GM19035 (cell line): ENCODE results near the gene TIPIN.
"Not testable (repeated sequence)": the region's sequence is repeated elsewhere in the genome, so short reads cannot be mapped to it uniquely, and the experiment has no call there.

Experiments used
- ATAC-seq: cut with Tn5 transposase; IDR thresholded peaks from one replicate; pipeline ENCODE4 v1.9.1; 2021; ENCODE audit not compliant: unreplicated experiment

TIPIN gene

GRCh38 chr15:66356359-66357236 is at the start of gene TIPIN:
Gene TIPIN (minus strand): TSS chr15:66356685. CDS start chr15:66352947, 3,738 bp downstream.
- peak; percentile 90 for ATAC-seq

- ATAC-seq = no peak
Measured at GRCh38 chr15:66405615-66406014, 49.1 kb upstream of the TIPIN start.

GRCh38 chr15:66405007-66405406 is 48.5 kb upstream of the TIPIN start:
- no peak for ATAC-seq

- ATAC-seq = no peak
Measured at GRCh38 chr15:66404532-66404931, 48.0 kb upstream of the TIPIN start.

- ATAC-seq = no peak
Measured at GRCh38 chr15:66404122-66404521, 47.6 kb upstream of the TIPIN start.

GRCh38 chr15:66403323-66403722 is 46.8 kb upstream of the TIPIN start:
- ATAC-seq = no peak

GRCh38 chr15:66402761-66403284 is 46.3 kb upstream of the TIPIN start:
- no peak for ATAC-seq

GRCh38 chr15:66401130-66402021 is 44.9 kb upstream of the TIPIN start:
- no peak for ATAC-seq

- no peak for ATAC-seq
Measured at GRCh38 chr15:66400351-66400774, 43.9 kb upstream of the TIPIN start.

GRCh38 chr15:66399276-66399675 is 42.8 kb upstream of the TIPIN start:
- ATAC-seq = no peak

- no peak for ATAC-seq
Measured at GRCh38 chr15:66394915-66395314, 38.4 kb upstream of the TIPIN start.

GRCh38 chr15:66394472-66394871 is 38.0 kb upstream of the TIPIN start:
- ATAC-seq = no peak

GRCh38 chr15:66393037-66393436 is 36.6 kb upstream of the TIPIN start:
- ATAC-seq = not testable (repeated sequence)

- ATAC-seq = no peak
Measured at GRCh38 chr15:66390678-66391077, 34.2 kb upstream of the TIPIN start.

GRCh38 chr15:66389859-66390381 is 33.4 kb upstream of the TIPIN start:
- ATAC-seq = no peak

- no peak for ATAC-seq
Measured at GRCh38 chr15:66389098-66389858, 32.8 kb upstream of the TIPIN start.

GRCh38 chr15:66388576-66388975 is 32.1 kb upstream of the TIPIN start:
- ATAC-seq = no peak

- no peak for ATAC-seq
Measured at GRCh38 chr15:66388043-66388363, 31.5 kb upstream of the TIPIN start.

GRCh38 chr15:66387163-66388042 is 30.9 kb upstream of the TIPIN start:
- peak; percentile 26 for ATAC-seq
